AG09309 (cell line): ENCODE data around the gene ART5.
"Not testable (repeated sequence)": the region's sequence is repeated elsewhere in the genome, so short reads cannot be mapped to it uniquely, and the experiment has no call there.

Source experiments
- DNase-seq: peaks from one replicate; pipeline ENCODE4 v3.0.0-alpha.2; 2010; ENCODE audit warnings: low read depth
- H3K4me3 ChIP-seq: 2 replicates; pipeline ENCODE4 v1.5.1; 2011; ENCODE audit warnings: mild to moderate bottlenecking, low read depth, low read length, moderate library complexity; ENCODE audit not compliant: control insufficient read depth
- CTCF ChIP-seq: IDR thresholded peaks from 2 replicates; pipeline ENCODE4 v1.5.1; 2011; ENCODE audit warnings: mild to moderate bottlenecking, low read depth, low read length, inconsistent platforms; ENCODE audit not compliant: insufficient read depth, control insufficient read depth; ENCODE audit errors: missing control alignments

The ART5 gene

DNA sequence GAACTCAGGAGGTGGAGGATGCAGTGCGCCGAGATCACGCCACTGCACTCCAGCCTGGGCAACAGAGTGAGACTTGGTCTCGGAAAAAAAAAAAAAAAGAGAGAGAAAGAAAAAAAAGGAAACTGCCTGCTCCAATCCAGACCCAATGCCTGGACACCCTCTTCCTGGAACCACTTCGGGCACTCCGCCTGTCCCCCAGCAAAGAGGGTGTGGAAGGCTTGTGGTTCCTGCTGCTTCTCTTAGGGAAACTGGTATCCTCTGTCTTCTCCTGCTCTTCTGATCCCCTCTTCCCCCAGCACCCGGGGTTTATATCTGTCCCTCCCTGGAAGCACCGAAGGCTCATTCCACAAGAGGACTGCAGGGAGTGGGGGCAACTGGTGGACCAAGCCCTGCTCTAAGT lies 16.5 kb upstream of the ART5 start:
- DNase-seq: no peak
- no peak overlapping the region for H3K4me3 ChIP-seq
- no peak for TF ChIP-seq CTCF

DNA sequence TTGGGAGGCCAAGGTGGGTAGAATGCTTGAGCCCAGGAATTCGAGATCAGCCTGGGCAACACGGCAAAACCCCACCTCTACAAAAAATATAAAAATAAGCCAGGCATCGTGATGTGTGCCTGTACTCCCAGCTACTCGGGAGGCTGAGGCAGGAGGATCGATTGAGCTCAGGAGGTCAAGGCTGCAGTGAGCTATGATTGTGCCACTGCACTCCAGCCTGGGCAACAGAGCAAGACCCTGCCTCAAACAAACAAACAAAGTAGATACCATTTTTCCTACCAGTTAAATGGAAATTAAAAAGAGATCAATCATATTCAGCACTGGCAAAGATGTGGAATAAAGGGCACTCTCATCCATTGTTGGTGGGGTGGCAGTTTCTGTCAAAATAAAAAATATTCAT lies 15.5 kb upstream of the ART5 start:
- H3K4me3 ChIP-seq, DNase-seq: not testable (repeated sequence)

DNA sequence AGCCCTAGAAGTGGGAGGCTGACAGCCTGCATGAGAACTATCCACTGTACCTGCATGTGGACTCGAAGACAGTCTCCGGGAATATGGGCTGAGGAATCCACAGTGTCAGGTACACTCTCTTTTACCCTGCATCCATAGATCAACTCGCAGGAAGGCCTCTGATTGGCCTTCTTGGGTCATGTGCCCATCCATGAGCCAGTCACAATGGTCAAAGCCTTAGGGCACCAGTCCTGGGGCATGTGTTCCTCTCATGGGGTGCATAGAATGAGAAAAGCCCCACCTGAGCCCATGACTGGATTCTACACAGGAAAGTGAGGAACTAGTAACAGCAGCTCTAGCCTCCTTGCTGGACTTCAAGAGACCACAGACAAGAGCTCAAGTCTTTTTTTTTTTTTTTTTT lies 13.8 kb upstream of the ART5 start:
- TF ChIP-seq CTCF: no peak
- H3K4me3 ChIP-seq: no peak overlapping the region
- DNase-seq: no peak

DNA sequence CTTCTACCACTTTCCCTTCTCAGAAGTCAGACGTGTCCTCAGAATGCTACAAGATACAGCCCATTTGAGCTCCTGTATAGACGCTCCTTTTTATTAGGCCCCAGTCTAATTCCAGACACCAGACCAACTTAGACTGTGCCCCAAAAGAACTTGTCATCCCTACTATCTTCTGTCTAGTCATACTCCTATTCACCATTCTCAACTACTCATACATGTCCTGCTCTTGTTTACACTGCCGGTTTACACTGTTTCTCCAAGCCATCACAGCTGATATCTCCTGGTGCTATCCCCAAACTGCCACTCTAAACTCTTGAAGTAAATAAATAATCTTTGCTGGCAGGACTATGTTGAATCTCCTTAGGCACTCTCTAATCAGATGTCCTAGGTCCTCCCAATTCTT lies 10.7 kb upstream of the ART5 start:
- not testable (repeated sequence) for H3K4me3 ChIP-seq, DNase-seq

DNA sequence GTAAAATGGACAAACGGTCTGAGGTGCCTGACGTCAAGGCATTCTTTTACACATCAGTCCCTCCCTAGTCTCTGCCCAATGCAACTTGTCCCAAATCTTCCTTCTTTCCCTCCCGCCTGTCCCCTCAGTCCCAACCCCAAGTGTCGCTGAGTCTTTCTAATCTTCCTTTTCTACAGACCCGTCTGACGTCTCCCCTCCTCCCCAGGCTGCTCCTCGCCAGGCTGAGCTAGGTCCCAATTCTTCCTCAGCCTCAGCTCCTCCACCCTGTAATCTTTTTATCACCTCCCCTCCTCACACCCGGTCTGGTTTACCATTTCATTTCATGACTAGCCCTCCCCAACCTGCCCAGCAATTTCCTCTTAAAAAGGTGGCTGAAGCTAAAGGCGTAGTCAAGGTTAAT lies 7.6 kb upstream of the ART5 start:
- not testable (repeated sequence) for H3K4me3 ChIP-seq, DNase-seq

- H3K4me3 ChIP-seq, DNase-seq: not testable (repeated sequence)
These were observed 7.1 kb upstream of the ART5 start for GRCh38 chr11:3648843-3649242.

DNA sequence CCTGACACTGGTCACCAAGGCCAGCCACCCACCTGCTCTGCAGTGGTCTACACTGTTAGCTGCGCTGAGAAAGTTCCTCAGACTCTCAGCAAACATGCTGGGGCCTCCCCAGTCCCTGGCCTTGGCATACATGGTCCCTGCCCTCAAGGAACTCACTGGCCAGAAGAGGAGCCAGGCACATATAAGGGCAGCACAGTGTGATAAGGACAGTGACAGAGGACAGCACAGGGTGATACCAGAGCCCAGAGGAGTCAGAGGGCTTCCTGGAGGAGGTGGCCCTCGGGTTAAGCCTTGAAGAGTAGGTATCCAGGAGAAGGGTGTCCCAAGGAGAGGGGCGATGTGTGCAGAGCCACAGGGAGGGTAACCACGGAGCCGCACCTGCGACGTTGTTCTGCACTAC lies 3.8 kb upstream of the ART5 start:
- no peak overlapping the region for H3K4me3 ChIP-seq
- no peak for TF ChIP-seq CTCF
- DNase-seq: no peak

DNA sequence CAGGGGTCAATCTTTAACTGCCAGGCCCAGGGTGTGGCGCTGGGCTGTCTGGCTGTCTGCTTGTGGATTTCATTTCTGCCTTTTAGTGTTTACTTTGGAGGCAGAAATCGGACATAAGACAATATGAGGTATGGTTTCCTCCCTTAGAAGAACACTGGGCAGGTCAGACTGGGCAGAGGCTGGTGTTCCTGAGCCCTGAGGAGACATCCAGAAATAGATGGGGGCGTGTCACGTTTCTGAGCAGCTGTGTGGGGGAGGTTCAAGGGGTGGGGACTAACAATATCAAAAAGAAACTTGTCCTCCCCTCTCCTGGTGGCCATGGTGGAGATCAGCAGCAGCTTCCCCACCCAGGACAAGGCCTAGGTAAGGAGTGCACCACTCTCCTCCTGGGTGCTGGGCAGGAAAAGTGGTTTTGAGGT lies 3.0 kb upstream of the ART5 start, which contains the start of gene ART1:
ART1 (plus strand) TSS at position 312 of the 419 bp plus-strand sequence. CDS start 14,086 bp downstream, outside the sequence.
- no peak for DNase-seq
- H3K4me3 ChIP-seq: no peak within 1 kb of the TSS

GRCh38 chr11:3643102-3643546 lies 1.3 kb upstream of the ART5 start:
- not testable (repeated sequence) for H3K4me3 ChIP-seq, DNase-seq

More for the DNA sequence above, 3.0 kb upstream of the ART5 start, which contains the start of gene ART1:
- no peak for TF ChIP-seq CTCF
